Measurements from ENCODE around the gene PRDX6.

GRCh38 chr1:173506437-173506836, 29.3 kb downstream of the PRDX6 start:
- TF ChIP-seq CTCF (conservative IDR thresholded peaks at IDR 0.05; ENCODE audit: low read length) (0 out of 2 replicates have a peak, but pooled peaks have one; percentile 34), EZH2phosphoT487 (IDR thresholded peaks at IDR 0.05; ENCODE audit: borderline replicate concordance, low read depth, low read length) (no peak)

Measured in OCI-LY7 (cell line).